GM21528 (cell line): ENCODE data around the gene ZNF354C.

Experiments used
- ATAC-seq: cut with Tn5 transposase; IDR thresholded peaks from one replicate; pipeline ENCODE4 v1.9.1; 2021; ENCODE audit warnings: mild to moderate bottlenecking, moderate library complexity; ENCODE audit not compliant: unreplicated experiment, low FRiP score

Gene ZNF354C

GRCh38 chr5:179113143-179113530 lies 53.0 kb downstream of the ZNF354C start:
- no peak for ATAC-seq

- ATAC-seq = no peak
Observed at GRCh38 chr5:179113945-179114641, 53.9 kb downstream of the ZNF354C start.

- no peak for ATAC-seq
Observed at GRCh38 chr5:179114756-179115155, 54.6 kb downstream of the ZNF354C start.

- no peak for ATAC-seq
Observed at GRCh38 chr5:179115307-179115706, 55.1 kb downstream of the ZNF354C start.

GRCh38 chr5:179115845-179116524 lies 55.8 kb downstream of the ZNF354C start:
- ATAC-seq = no peak

- ATAC-seq = no peak
Observed at GRCh38 chr5:179118338-179118737, 58.2 kb downstream of the ZNF354C start.

GRCh38 chr5:179118756-179119414 lies 58.7 kb downstream of the ZNF354C start:
- ATAC-seq = no peak

GRCh38 chr5:179119415-179120170 lies 59.4 kb downstream of the ZNF354C start:
- ATAC-seq = no peak

GRCh38 chr5:179120421-179120861 lies 60.3 kb downstream of the ZNF354C start:
- no peak for ATAC-seq

- no peak for ATAC-seq
Observed at GRCh38 chr5:179120951-179121666, 60.9 kb downstream of the ZNF354C start.

- no peak for ATAC-seq
Observed at GRCh38 chr5:179121667-179122111, 61.5 kb downstream of the ZNF354C start.

GRCh38 chr5:179122411-179123108 lies 62.4 kb downstream of the ZNF354C start:
- ATAC-seq = no peak

- no peak for ATAC-seq
Observed at GRCh38 chr5:179123109-179123426, 62.9 kb downstream of the ZNF354C start.

- ATAC-seq = no peak
Observed at GRCh38 chr5:179123491-179124272, 63.5 kb downstream of the ZNF354C start.

GRCh38 chr5:179124273-179124852 lies 64.2 kb downstream of the ZNF354C start:
- ATAC-seq = no peak

- no peak for ATAC-seq
Observed at GRCh38 chr5:179124853-179125788, 64.9 kb downstream of the ZNF354C start.

GRCh38 chr5:179125789-179126505 lies 65.8 kb downstream of the ZNF354C start:
- no peak for ATAC-seq
